ENCODE measurements around the gene SH3BP2. TPM values are rescaled to one million over a fixed set of nuclear protein-coding genes. Genes with fewer than 3 reads are reported as not detected.

SH3BP2 gene
- total RNA-seq, 1 experiment from 2014 or later, result 52.8 TPM

- no peak overlapping the region for H3K4me3 ChIP-seq (replicated peaks in 1 of 2; ENCODE audit: low read depth in 1 of 2, low read length in 2 of 2)
- intact Hi-C loops (cut with micrococcal nuclease), result no loop called here
- no peak overlapping the region for H3K4me2 ChIP-seq (ENCODE audit: low read length)
- DNase-seq (ENCODE audit: low read depth, low spot score), result no peak
- no peaks in the 10 kb centered on the region for H3K9me3 ChIP-seq (ENCODE audit: control insufficient read depth in 1 of 2, insufficient read depth in 1 of 2, low read depth in 1 of 2, low read length in 2 of 2)
- H3K9ac ChIP-seq (ENCODE audit: low read length), result no peak overlapping the region
- no peaks in the 10 kb centered on the region for H3K9me2 ChIP-seq (ENCODE audit: insufficient read depth)
- no peak overlapping the region for H3K27ac ChIP-seq (ENCODE audit: low read depth, low read length)
- H3K4me1 ChIP-seq (ENCODE audit: control insufficient read depth in 1 of 2, insufficient read depth in 2 of 2, low read length in 2 of 2), result no peaks in the 10 kb centered on the region
- H2AFZ ChIP-seq (ENCODE audit: low read depth, low read length, poor library complexity, severe bottlenecking), result no peak overlapping the region
- no peak for ATAC-seq
- H3K27me3 ChIP-seq (ENCODE audit: insufficient read depth, low read length), result no peaks in the 10 kb centered on the region
- no peaks in the 10 kb centered on the region for H4K20me1 ChIP-seq (ENCODE audit: insufficient read depth)
- H3K79me2 ChIP-seq (ENCODE audit: insufficient read depth, low read length), result no peaks in the 10 kb centered on the region
- TF ChIP-seq EGR1 (IDR thresholded peaks at IDR 0.05; ENCODE audit: low read depth) (no peak), ZNF274 (IDR thresholded peaks at IDR 0.05; ENCODE audit: low read depth, low read length) (no peak), CBX3 (IDR thresholded peaks at IDR 0.05; ENCODE audit: low read depth) (no peak), REST (IDR thresholded peaks at IDR 0.05; ENCODE audit: low read depth) (no peak), ZFX (IDR thresholded peaks at IDR 0.05) (no peak), POLR2A (IDR thresholded peaks at IDR 0.05; ENCODE audit: borderline replicate concordance, extremely low read depth, insufficient read depth, insufficient read length) (no peak), CTCF (IDR thresholded peaks at IDR 0.05 in 2 of 3, conservative IDR thresholded peaks at IDR 0.05 in 1 of 3; ENCODE audit: borderline replicate concordance in 1 of 3, insufficient read depth in 1 of 3, low read depth in 2 of 3, low read length in 2 of 3) (no peak)
- TF ChIP-seq, protein P1, sequence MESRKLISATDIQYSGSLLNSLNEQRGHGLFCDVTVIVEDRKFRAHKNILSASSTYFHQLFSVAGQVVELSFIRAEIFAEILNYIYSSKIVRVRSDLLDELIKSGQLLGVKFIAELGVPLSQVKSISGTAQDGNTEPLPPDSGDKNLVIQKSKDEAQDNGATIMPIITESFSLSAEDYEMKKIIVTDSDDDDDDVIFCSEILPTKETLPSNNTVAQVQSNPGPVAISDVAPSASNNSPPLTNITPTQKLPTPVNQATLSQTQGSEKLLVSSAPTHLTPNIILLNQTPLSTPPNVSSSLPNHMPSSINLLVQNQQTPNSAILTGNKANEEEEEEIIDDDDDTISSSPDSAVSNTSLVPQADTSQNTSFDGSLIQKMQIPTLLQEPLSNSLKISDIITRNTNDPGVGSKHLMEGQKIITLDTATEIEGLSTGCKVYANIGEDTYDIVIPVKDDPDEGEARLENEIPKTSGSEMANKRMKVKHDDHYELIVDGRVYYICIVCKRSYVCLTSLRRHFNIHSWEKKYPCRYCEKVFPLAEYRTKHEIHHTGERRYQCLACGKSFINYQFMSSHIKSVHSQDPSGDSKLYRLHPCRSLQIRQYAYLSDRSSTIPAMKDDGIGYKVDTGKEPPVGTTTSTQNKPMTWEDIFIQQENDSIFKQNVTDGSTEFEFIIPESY (IDR thresholded peaks at IDR 0.05; ENCODE audit: extremely low read depth, insufficient replicate concordance, low read length), result no peak
- ChIA-PET RAD21 (ENCODE audit: low non-redundant PET in 1 of 2, low total read pairs in 2 of 2, uncharacterized antibody in 2 of 2, unreplicated experiment in 2 of 2) (no interaction called here), POLR2A (interaction anchor here (0.6 kb wide), 1 partner anchor 45 kb away, joined by 3 read pairs; no protein-coding TSS in a partner anchor), CTCF (no interaction called here)
- BruUV-seq (replicated peaks), result no TSS peak
- peaks cover 11 to 25% of the 10 kb centered on the region in 2 experiments; a peak in 3 of 4 replicates for H3K36me3 ChIP-seq (ENCODE audit: control insufficient read depth in 1 of 2, insufficient read depth in 2 of 2, low read length in 2 of 2)
Measured at GRCh38 chr4:2830632-2831610, 38.0 kb downstream of the SH3BP2 start.
